GM12865 (cell line): Measurements from ENCODE around the gene DTX3L.
A peak's percentile ranks its signal among the peaks of the same experiment; 100 is the strongest.

Experiments used
- DNase-seq: peaks from one replicate; pipeline ENCODE4 v3.0.0; 2010; ENCODE audit warnings: low read depth
- H3K4me3 ChIP-seq: 2 replicates; pipeline ENCODE4 v1.5.1; 2011; ENCODE audit warnings: mild to moderate bottlenecking, low read depth, low read length, control low read depth
- TF ChIP-seq, protein P1 (sequence below): IDR thresholded peaks from 2 replicates; pipeline ENCODE4 v1.5.1; 2011; ENCODE audit warnings: low read length, control low read depth, low read depth, inconsistent platforms; ENCODE audit not compliant: insufficient read depth; ENCODE audit errors: missing control alignments

The DTX3L gene

DNA sequence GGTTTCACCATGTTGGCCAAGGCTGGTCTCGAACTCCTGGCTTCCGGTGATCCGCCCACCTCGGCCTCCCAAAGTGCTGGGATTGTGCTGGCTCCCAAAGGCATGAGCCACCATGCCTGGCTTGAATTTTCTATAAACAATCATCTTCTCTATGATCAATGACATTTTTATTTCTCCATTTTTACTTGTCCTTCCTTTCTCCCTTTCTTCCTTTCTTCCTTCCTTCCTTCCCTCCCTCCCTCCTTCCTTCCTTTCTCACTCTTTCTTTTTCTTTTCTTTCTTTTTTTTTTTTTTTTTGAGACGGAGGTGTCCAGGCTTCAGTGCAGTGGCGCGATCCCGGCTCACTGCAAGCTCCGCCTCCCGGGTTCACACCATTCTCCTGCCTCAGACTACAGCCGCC, 40.8 kb upstream of the DTX3L start:
- DNase-seq: no peak
- H3K4me3 ChIP-seq: no peak overlapping the region
- TF ChIP-seq, protein P1, sequence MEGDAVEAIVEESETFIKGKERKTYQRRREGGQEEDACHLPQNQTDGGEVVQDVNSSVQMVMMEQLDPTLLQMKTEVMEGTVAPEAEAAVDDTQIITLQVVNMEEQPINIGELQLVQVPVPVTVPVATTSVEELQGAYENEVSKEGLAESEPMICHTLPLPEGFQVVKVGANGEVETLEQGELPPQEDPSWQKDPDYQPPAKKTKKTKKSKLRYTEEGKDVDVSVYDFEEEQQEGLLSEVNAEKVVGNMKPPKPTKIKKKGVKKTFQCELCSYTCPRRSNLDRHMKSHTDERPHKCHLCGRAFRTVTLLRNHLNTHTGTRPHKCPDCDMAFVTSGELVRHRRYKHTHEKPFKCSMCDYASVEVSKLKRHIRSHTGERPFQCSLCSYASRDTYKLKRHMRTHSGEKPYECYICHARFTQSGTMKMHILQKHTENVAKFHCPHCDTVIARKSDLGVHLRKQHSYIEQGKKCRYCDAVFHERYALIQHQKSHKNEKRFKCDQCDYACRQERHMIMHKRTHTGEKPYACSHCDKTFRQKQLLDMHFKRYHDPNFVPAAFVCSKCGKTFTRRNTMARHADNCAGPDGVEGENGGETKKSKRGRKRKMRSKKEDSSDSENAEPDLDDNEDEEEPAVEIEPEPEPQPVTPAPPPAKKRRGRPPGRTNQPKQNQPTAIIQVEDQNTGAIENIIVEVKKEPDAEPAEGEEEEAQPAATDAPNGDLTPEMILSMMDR: no peak

DNA sequence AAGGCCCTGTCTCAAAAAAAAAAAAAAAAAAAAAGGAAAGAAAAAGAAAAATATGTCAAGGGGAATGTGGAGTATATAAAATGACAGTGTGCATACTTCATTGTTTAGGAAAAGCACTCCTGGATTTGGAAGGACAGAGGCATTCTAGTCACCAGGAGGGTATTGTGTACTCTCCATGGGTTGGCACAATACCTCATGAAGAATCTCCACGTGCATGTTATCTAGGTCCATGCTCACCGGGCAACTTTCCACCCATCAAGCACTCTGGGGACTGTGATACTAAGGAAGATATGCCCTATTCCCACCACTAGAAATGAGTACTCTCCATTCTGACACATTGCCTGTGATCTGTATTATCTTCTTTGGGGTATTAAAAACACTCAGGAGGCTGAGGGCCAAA, 34.0 kb upstream of the DTX3L start:
- no peak overlapping the region for H3K4me3 ChIP-seq
- no peak for DNase-seq
- TF ChIP-seq, protein P1: no peak

DNA sequence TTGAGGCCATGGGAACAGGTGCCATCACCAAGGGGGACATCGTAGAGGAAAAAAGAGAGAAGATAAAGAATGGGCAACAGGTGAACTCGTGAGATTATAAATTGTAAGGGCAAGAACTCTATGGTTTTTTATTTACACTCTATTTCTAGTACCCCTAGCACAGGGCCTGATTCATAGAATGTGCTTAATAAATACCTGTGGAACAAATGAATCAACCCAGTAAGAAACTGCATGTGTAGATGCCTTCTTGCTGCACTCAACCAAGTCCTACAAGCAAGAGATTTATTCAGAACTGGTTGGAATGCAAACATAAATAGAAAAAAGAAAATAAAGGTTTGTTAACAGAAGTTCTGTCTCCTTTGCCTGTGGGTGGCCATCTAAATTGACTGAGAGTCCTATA, 30.7 kb upstream of the DTX3L start:
- TF ChIP-seq, protein P1: no peak
- no peak for DNase-seq
- H3K4me3 ChIP-seq: no peak overlapping the region

DNA sequence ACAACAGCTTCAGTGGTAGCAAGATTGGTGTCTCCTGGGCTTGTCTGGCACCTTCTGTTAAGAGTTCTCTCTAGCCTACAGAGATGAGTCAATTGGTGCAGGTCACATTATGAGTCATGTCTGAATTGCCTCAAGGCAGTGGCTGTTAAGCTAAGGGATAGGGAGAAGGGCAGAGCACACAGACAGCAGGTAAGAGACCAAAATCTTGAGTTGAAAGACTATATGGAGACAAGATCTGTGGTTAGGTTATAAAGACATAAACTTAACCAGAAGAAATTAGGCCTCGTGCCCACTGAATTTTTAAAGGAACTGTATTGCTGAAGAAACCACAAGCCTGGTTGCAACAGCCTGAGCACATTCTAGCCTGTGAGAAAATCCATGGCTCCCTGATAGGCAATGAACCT, 30.2 kb upstream of the DTX3L start:
- peak; percentile 87 for DNase-seq
- TF ChIP-seq, protein P1: no peak
- H3K4me3 ChIP-seq: no peak overlapping the region

DNA sequence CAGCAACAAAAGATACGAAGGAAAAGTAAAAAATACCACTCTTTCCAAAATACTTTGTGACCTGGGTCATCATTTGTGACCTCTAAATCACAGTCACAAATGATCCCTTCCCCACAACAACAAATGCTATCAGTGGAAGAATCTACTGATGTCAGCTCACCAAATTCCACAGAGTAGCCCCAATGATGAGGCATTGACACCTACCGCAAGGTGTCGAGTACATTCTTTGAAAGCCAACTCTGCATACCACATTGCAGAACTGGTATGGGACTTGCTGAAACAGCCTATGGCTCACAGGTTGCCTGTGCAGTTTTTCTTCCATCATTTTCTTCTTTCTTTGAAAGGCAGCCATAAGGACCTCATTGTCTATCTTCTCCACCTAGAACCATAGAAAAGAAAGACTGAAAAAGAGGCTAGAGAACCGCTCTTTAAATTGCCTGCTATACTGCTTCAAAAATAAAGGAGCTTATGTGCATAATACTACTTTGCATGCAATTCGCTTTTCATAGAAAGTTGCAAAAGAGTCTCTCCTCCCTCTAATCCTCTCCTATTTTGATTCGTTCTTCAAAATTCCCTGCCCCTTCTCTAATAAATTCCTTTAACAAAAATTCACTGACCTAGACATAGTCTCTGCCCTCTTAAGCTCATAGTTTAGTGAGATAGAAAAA, 28.0 kb upstream of the DTX3L start:
- TF ChIP-seq, protein P1: no peak
- no peak overlapping the region for H3K4me3 ChIP-seq
- no peak for DNase-seq

DNA sequence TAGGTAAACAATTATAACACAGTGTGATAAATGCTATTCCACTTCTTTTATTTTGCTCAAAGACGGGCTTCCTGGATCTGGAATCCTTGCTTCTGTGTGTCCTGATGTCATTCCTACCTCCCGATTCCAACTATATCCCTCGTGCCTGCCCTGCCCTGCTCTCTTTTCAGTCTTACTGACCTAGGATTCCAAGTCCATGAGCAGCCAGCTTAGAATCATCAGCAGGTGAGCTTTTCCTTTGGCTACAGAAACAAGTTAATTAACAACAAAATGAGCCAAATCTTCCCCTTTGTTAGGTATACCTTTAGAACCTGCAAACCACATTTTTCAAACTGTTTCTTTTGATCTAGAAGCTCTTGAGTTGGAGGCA, 27.5 kb upstream of the DTX3L start:
- DNase-seq: no peak
- H3K4me3 ChIP-seq: no peak overlapping the region
- TF ChIP-seq, protein P1: no peak

DNA sequence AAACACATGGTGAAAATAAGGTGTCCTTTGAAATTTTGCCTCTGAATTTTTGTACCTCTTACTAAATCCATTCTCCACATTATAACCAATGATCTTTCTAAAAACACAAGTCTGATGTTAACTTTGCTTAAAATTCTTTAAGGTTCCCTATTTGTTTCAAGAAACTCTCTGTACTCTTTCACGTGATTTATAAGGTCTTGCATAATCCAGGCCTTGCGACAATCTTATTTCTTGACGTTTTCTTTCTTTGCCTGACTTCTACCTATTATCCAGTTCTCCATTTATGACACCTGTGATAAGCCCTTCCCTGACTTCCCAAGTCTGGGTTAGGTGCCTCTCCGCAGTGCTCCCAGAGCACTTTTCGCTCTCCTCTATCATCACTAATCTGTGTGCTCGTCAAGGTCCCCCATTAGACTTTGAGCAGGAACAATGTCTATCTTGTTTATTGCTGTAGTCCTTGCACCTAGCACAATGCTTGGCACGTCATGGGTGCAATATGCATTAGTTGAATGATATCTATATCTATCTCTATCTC, 25.1 kb upstream of the DTX3L start:
- TF ChIP-seq, protein P1: no peak
- no peak for DNase-seq

More for the DNA sequence above, 25.1 kb upstream of the DTX3L start:
- H3K4me3 ChIP-seq: no peak overlapping the region
